H1 (cell line): ENCODE data around the gene AATK. TPM values are rescaled to one million over a fixed set of nuclear protein-coding genes. Genes with fewer than 3 reads are reported as not detected.

Experiments
- CTCF ChIA-PET: fragments of 300-600 bp; sonication (Branson Sonifier 250); formaldehyde crosslinking; loops from one replicate; lab custom pipeline; 2021; ENCODE audit not compliant: partially characterized antibody; lab: Charles Lee
- POLR2A ChIA-PET: fragments of 300-600 bp; sonication (Branson Sonifier 250); formaldehyde crosslinking; loops from one replicate; lab custom pipeline; 2021; ENCODE audit warnings: inconsistent platforms; ENCODE audit not compliant: partially characterized antibody; lab: Charles Lee
- DNase-seq, 2 experiments: peaks; one replicate each; pipeline versions ENCODE4 v3.0.0 to v3.0.0-alpha.2; 2010 to 2022; ENCODE audit warnings: low spot score in 2 of 2, low read depth in 1 of 2, mixed read lengths in 1 of 2
- FAIRE-seq: peaks from 2 replicates; lab custom pipeline; 2011; peaks lifted over from hg19 to GRCh38; lab: Jason Lieb, UNC
- H2AFZ ChIP-seq: 2 replicates; pipeline ENCODE4 v1.8.1; 2012; ENCODE audit warnings: low read length, inconsistent platforms
- H2AK5ac ChIP-seq: 2 replicates; pipeline ENCODE4 v1.6.1; 2013; ENCODE audit warnings: low read depth, low read length
- H2BK120ac ChIP-seq: replicated peaks from 2 replicates; pipeline ENCODE3; 2013; ENCODE audit warnings: low read depth, low read length, inconsistent platforms
- H2BK12ac ChIP-seq: 2 replicates; pipeline ENCODE4 v1.6.1; 2013; ENCODE audit warnings: low read depth, low read length
- H2BK15ac ChIP-seq: 2 replicates; pipeline ENCODE4 v1.6.1; 2013; ENCODE audit warnings: low read length
- H2BK20ac ChIP-seq: 2 replicates; pipeline ENCODE4 v1.6.1; 2013; ENCODE audit warnings: low read length
- H2BK5ac ChIP-seq: 2 replicates; pipeline ENCODE4 v1.6.1; 2013; ENCODE audit warnings: low read depth, low read length
- H3K14ac ChIP-seq: 2 replicates; pipeline ENCODE4 v1.6.1; 2013; ENCODE audit warnings: inconsistent platforms; ENCODE audit not compliant: insufficient read length
- H3K18ac ChIP-seq: 2 replicates; pipeline ENCODE4 v1.6.1; 2013; ENCODE audit warnings: low read length; ENCODE audit errors: extremely low read depth
- H3K23ac ChIP-seq: 2 replicates; pipeline ENCODE4 v1.6.1; 2013; ENCODE audit warnings: inconsistent platforms; ENCODE audit not compliant: insufficient read length
- H3K23me2 ChIP-seq: 2 replicates; pipeline ENCODE4 v1.6.1; 2013; ENCODE audit warnings: low read depth, low read length
- H3K27ac ChIP-seq: 2 replicates; pipeline ENCODE4 v1.6.1; 2011; ENCODE audit warnings: low read depth, low read length, inconsistent platforms
- H3K27me3 ChIP-seq, 4 experiments: replicated peaks in 1 of 4; 1 replicate in 1 of 4; 2 replicates in 3 of 4; pipeline versions ENCODE4 v1.6.1 to v1.8.1; 2011 to 2013; ENCODE audit warnings: low read length in 3 of 4, mild to moderate bottlenecking in 3 of 4, inconsistent platforms in 2 of 4, mixed read lengths in 2 of 4, moderate library complexity in 1 of 4; ENCODE audit not compliant: control insufficient read depth in 3 of 4, insufficient read depth in 3 of 4; ENCODE audit errors: extremely low read depth in 1 of 4
- H3K36me3 ChIP-seq, 4 experiments: 2 replicates each; pipeline versions ENCODE4 v1.6.1 to v1.8.1; 2011 to 2013; ENCODE audit warnings: mild to moderate bottlenecking in 4 of 4, low read length in 3 of 4, moderate library complexity in 2 of 4, control low read depth in 1 of 4, inconsistent platforms in 1 of 4; ENCODE audit not compliant: insufficient read depth in 4 of 4, control insufficient read depth in 2 of 4
- H3K4ac ChIP-seq: replicated peaks from 2 replicates; pipeline ENCODE3; 2013; ENCODE audit warnings: low read length, low read depth, mixed read lengths, inconsistent platforms; ENCODE audit not compliant: insufficient read length
- H3K4me1 ChIP-seq, 4 experiments: replicated peaks in 1 of 4; 1 replicate in 1 of 4; 2 replicates in 3 of 4; pipeline versions ENCODE4 v1.6.1 to v1.8.1; 2011 to 2013; ENCODE audit warnings: low read length in 3 of 4, inconsistent platforms in 2 of 4, mixed read lengths in 1 of 4; ENCODE audit not compliant: insufficient read depth in 4 of 4, control insufficient read depth in 3 of 4
- H3K4me2 ChIP-seq, 2 experiments: 2 replicates each; pipeline versions ENCODE4 v1.6.1 to v1.8.1; 2011 to 2013; ENCODE audit warnings: low read depth in 2 of 2, low read length in 2 of 2, control low read depth in 1 of 2, inconsistent platforms in 1 of 2, mild to moderate bottlenecking in 1 of 2; ENCODE audit not compliant: insufficient read depth in 1 of 2
- H3K4me3 ChIP-seq, 4 experiments: fragments of 200-600, 300-600 bp in 1 of 4; sonication (generic), shearing (Covaris generic), sonication (Bioruptor Twin) in 1 of 4; 2 replicates each; pipeline versions ENCODE4 v1.5.1 to v1.8.1; 2011 to 2016; ENCODE audit warnings: low read length in 4 of 4, low read depth in 3 of 4, control low read depth in 2 of 4, inconsistent platforms in 2 of 4, mild to moderate bottlenecking in 2 of 4, mixed read lengths in 1 of 4, moderate library complexity in 1 of 4; ENCODE audit not compliant: insufficient read depth in 2 of 4; ENCODE audit errors: extremely low read depth in 1 of 4
- H3K56ac ChIP-seq: replicated peaks from 2 replicates; pipeline ENCODE3; 2013; ENCODE audit warnings: low read depth, mild to moderate bottlenecking, mixed read lengths, low read length, inconsistent platforms; ENCODE audit not compliant: insufficient read length
- H3K79me1 ChIP-seq: 2 replicates; pipeline ENCODE4 v1.6.1; 2013; ENCODE audit warnings: low read depth, low read length, control low read depth
- H3K79me2 ChIP-seq, 2 experiments: 2 replicates each; pipeline versions ENCODE4 v1.6.1 to v1.8.1; 2012 to 2013; ENCODE audit warnings: low read length in 2 of 2, mild to moderate bottlenecking in 2 of 2, inconsistent platforms in 1 of 2; ENCODE audit not compliant: insufficient read depth in 2 of 2, control insufficient read depth in 1 of 2
- H3K9ac ChIP-seq, 4 experiments: replicated peaks in 1 of 4; 1 replicate in 1 of 4; 2 replicates in 3 of 4; pipeline versions ENCODE4 v1.6.1 to v1.8.1; 2011 to 2013; ENCODE audit warnings: low read depth in 3 of 4, low read length in 3 of 4, control low read depth in 2 of 4, mild to moderate bottlenecking in 2 of 4, moderate library complexity in 2 of 4, inconsistent platforms in 1 of 4; ENCODE audit errors: extremely low read depth in 1 of 4
- H3K9me3 ChIP-seq, 2 experiments: 2 replicates each; pipeline versions ENCODE4 v1.6.1 to v1.8.1; 2012 to 2013; ENCODE audit warnings: mild to moderate bottlenecking in 2 of 2, moderate library complexity in 2 of 2, control low read depth in 1 of 2, inconsistent platforms in 1 of 2, low read depth in 1 of 2, low read length in 1 of 2, mixed read lengths in 1 of 2; ENCODE audit not compliant: insufficient read depth in 2 of 2
- H4K20me1 ChIP-seq, 2 experiments: replicated peaks in 1 of 2; 2 replicates each; pipeline versions ENCODE3 to v1.8.1; 2011 to 2013; ENCODE audit warnings: inconsistent platforms in 2 of 2, low read length in 2 of 2, mild to moderate bottlenecking in 1 of 2; ENCODE audit not compliant: insufficient read depth in 2 of 2, control insufficient read depth in 1 of 2
- H4K5ac ChIP-seq: 2 replicates; pipeline ENCODE4 v1.6.1; 2013; ENCODE audit warnings: low read length, low read depth, mixed read lengths, inconsistent platforms; ENCODE audit not compliant: insufficient read length
- H4K8ac ChIP-seq: 2 replicates; pipeline ENCODE4 v1.8.0; 2013; ENCODE audit warnings: mild to moderate bottlenecking, moderate library complexity, low read length, inconsistent platforms; ENCODE audit not compliant: insufficient read depth; ENCODE audit errors: extremely low read depth
- H4K91ac ChIP-seq: replicated peaks from 2 replicates; pipeline ENCODE3; 2013; ENCODE audit warnings: low read length, mixed read lengths, inconsistent platforms; ENCODE audit not compliant: insufficient read length
- FOSL1 ChIP-seq: IDR thresholded peaks from 2 replicates; pipeline ENCODE4 v1.6.1; 2011; ENCODE audit warnings: mild to moderate bottlenecking, low read depth, low read length, moderate library complexity; ENCODE audit not compliant: insufficient read depth
- KDM4A ChIP-seq: IDR thresholded peaks from one replicate; pipeline ENCODE4 v1.7.1; 2012; ENCODE audit warnings: low read depth, mild to moderate bottlenecking, moderate library complexity, low read length, inconsistent platforms; ENCODE audit not compliant: severe bottlenecking
- WGBS, 2 experiments: shearing (Covaris generic) in 1 of 2; methylation state at CpG; one replicate each; pipeline versions ENCODE4 v1.1.6 to v1.1.7; 2013 to 2015; ENCODE audit warnings: low lambda C conversion rate in 2 of 2, mixed read lengths in 2 of 2, inconsistent platforms in 1 of 2, low coverage in 1 of 2, missing lambda C conversion rate in 1 of 2; ENCODE audit not compliant: insufficient replicate concordance in 2 of 2, insufficient coverage in 1 of 2, insufficient read length in 1 of 2; ENCODE audit errors: extremely low coverage in 1 of 2, missing lambda C conversion rate in 1 of 2; 5-methylcytosine and 5-hydroxymethylcytosine counted together
- polyA plus RNA-seq, 7 experiments: library from polyadenylated mRNA; depleted of rRNA in 3 of 7; stranded (reverse) in 5 of 7; unstranded in 2 of 7; fragments of >200 nt in 5 of 7; fragments of 200-250 nt in 2 of 7; gene quantifications; 1 replicate in 5 of 7; 2 replicates in 1 of 7; 4 replicates in 1 of 7; pipeline versions ENCODE4 v1.2.1 to v1.2.3, GENCODE V29; 2011 to 2013; ENCODE audit warnings: missing spikeins in 2 of 7, mixed read lengths in 2 of 7
- total RNA-seq: library from RNA; stranded (reverse); fragmentation: NEBNext Ultra II Directional; extraction: Animal tissue kit (Norgen Biotek cat#: 25700); gene quantifications from 2 replicates; pipeline ENCODE4 v1.2.1, GENCODE V29; 2021

Gene AATK
- total and polyA plus RNA-seq, 2 of the 8 experiments (the other 6 are each of a cell fraction or from before 2014, with no cell fraction given), result 1.7 to 3.5 TPM

DNA sequence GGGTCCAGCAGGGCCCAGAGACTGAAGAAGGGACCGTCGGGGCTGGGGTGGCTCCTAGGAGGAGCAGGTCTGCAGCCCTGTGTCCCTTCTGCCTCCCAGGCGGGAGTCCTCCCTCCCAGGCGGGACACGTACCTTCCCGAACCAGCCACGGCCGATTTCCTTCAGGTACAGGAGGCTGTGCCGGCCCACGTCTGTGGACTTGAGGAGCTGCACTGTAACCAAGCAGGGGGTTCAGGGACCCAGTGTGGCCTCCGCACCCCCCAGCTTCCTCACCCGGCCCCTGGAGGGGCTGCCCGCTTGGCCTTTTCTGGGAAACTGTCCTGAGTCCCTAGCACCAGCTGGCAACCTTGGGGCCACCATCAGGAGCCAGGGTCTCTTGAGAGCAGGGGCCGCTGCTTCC, 37.7 kb downstream of the AATK start:
- 95% methylated on average over 13 of the region's 14 CpGs; no CpG with 5 or more reads in 1 of the 2 experiments for WGBS, 2 experiments
- CTCF ChIA-PET, result interaction anchor here (0.7 to 1.5 kb wide), 6 partner anchors 14 to 124 kb away, joined by 3 to 4 read pairs (median 3); no protein-coding TSS in a partner anchor
- Histone ChIP-seq H4K91ac (no peak overlapping the region), H3K36me3 (no peaks in the 10 kb centered on the region), H3K14ac (no peak overlapping the region), H3K56ac (no peak overlapping the region), H3K18ac (no peak overlapping the region), H2BK120ac (no peak overlapping the region), H3K9ac (no peak overlapping the region), H3K9me3 (no peaks in the 10 kb centered on the region), H3K27me3 (no peaks in the 10 kb centered on the region; a peak in 1 of 7 replicates), H4K5ac (no peak overlapping the region), H2BK20ac (no peak overlapping the region), H3K23ac (no peak overlapping the region), H3K23me2 (no peaks in the 10 kb centered on the region), H3K79me1 (no peaks in the 10 kb centered on the region), H3K27ac (no peak overlapping the region), H3K79me2 (no peaks in the 10 kb centered on the region), H4K8ac (no peak overlapping the region), H3K4ac (no peak overlapping the region), H2BK5ac (no peak overlapping the region), H3K4me2 (no peak overlapping the region), H2AK5ac (no peak overlapping the region), H2BK12ac (no peak overlapping the region), H3K4me3 (no peak overlapping the region), H4K20me1 (peaks cover 0 to 3% of the 10 kb centered on the region in 2 experiments), H2AFZ (no peak overlapping the region), H3K4me1 (peaks cover 0 to 11% (median 6%) of the 10 kb centered on the region in 4 experiments; a peak in 3 of 7 replicates), H2BK15ac (no peak overlapping the region)
- POLR2A ChIA-PET, result interaction anchor here (0.7 kb wide), 1 partner anchor 124 kb away, joined by 3 read pairs; no protein-coding TSS in a partner anchor
- TF ChIP-seq FOSL1 (no peak), KDM4A (no peak)
- no peak for DNase-seq
- FAIRE-seq, result no peak
